AML-193 (cell line): Measurements from ENCODE around the gene GPATCH3.

Source experiments
- DNase-seq, 2 experiments: peaks; one replicate each; lab custom pipeline; 2025; lab: John Stamatoyannopoulos, UW

GPATCH3 gene

DNA sequence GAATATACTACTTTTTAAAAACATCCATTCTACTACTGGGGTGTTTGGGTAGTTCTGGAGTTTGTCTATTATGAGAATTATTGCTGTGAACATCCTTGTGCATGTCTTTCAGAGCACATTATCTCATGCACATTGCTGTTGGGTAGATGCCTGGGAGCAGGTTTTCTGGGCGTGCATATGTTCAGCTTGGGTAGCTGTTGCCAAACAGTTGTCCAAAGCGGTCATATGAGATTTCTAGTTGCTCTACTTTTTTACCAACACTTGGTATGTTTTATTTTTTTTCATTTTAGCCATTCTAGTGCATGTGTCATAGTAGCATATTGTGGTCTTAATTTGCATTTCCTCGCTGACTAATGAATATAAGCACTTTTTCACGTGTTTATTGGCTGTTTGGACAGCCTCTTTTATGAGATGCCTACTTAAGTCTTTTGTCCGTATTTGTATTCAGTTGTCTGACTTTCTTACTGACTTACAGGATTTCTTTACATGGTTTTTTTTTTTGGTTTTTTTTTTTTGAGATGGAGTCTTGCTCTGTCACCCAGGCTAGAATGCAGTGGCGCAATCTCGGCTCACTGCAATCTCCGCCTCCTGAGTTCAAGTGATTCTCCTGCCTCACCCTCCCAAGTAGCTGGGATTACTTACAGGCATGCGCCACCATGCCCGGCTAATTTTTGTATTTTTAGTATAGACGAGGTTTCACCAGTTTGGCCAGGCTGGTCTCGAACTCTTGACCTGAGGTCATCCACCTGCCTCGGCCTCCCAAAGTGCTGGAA, 55.7 kb downstream of the GPATCH3 start:
- no peak for DNase-seq
